Panc1 (cell line): ENCODE data around the gene MEAK7. TPM values are rescaled to one million over a fixed set of nuclear protein-coding genes. Genes with fewer than 3 reads are reported as not detected.
"Not testable (repeated sequence)": the region's sequence is repeated elsewhere in the genome, so short reads cannot be mapped to it uniquely, and the experiment has no call there.

Source experiments
- ATAC-seq: fragments of 200-7000 bp; cut with Tn5 transposase; 2 replicates; pipeline ENCODE4 v1.9.1; 2020; ENCODE audit warnings: mild to moderate bottlenecking, moderate library complexity
- BruUV-seq: library from RNA; stranded (reverse); fragments of 400-500 nt; replicated peaks from 2 replicates; lab custom pipeline; 2021; lab: Mats Ljungman, UMichigan
- CTCF ChIA-PET: fragments of 300-600 bp; sonication (Branson Sonifier 250); formaldehyde crosslinking; loops from one replicate; lab custom pipeline; 2022; ENCODE audit warnings: antibody characterized with exemption; lab: Charles Lee
- POLR2A ChIA-PET: fragments of 300-600 bp; sonication (Branson Sonifier 250); formaldehyde crosslinking; loops from one replicate; lab custom pipeline; 2022; ENCODE audit warnings: antibody characterized with exemption; lab: Charles Lee
- DNase-seq: peaks from one replicate; pipeline ENCODE4 v3.0.0-alpha.2; 2010; ENCODE audit warnings: low read depth, low spot score
- H3K27ac ChIP-seq: 2 replicates; pipeline ENCODE4 v1.5.1; 2011; ENCODE audit warnings: mild to moderate bottlenecking, low read length, inconsistent platforms
- H3K27me3 ChIP-seq: fragments of 200-500 bp; sonication (Bioruptor generic); 2 replicates; pipeline ENCODE4 v1.6.0; 2014; ENCODE audit warnings: low read length, inconsistent platforms; ENCODE audit not compliant: control insufficient read depth, insufficient read depth
- H3K36me3 ChIP-seq: fragments of 200-500 bp; sonication (Bioruptor generic); 2 replicates; pipeline ENCODE4 v1.5.1; 2014; ENCODE audit warnings: inconsistent platforms, mild to moderate bottlenecking, low read length, moderate library complexity; ENCODE audit not compliant: control insufficient read depth, insufficient read depth
- H3K4me1 ChIP-seq: 2 replicates; pipeline ENCODE4 v1.5.1; 2011; ENCODE audit warnings: inconsistent platforms, mild to moderate bottlenecking, low read length, moderate library complexity; ENCODE audit not compliant: control insufficient read depth, insufficient read depth
- H3K4me3 ChIP-seq, 2 experiments: 2 replicates each; pipeline ENCODE4 v1.5.1; 2011 to 2012; ENCODE audit warnings: low read depth in 2 of 2, low read length in 2 of 2, mild to moderate bottlenecking in 2 of 2, inconsistent platforms in 1 of 2, moderate library complexity in 1 of 2
- H3K9me3 ChIP-seq: fragments of 200-500 bp; sonication (Bioruptor generic); 2 replicates; pipeline ENCODE4 v1.5.1; 2014; ENCODE audit warnings: low read depth, mild to moderate bottlenecking, inconsistent platforms, low read length, moderate library complexity; ENCODE audit not compliant: control insufficient read depth, insufficient read depth
- POLR2AphosphoS5 ChIP-seq: IDR thresholded peaks from 2 replicates; pipeline ENCODE4 v1.6.1; 2012; ENCODE audit warnings: mild to moderate bottlenecking, low read depth, low read length, moderate library complexity
- SIN3A ChIP-seq: IDR thresholded peaks from 2 replicates; pipeline ENCODE4 v1.6.1; 2012; ENCODE audit warnings: low read depth, mild to moderate bottlenecking, low read length, moderate library complexity, borderline replicate concordance; ENCODE audit not compliant: insufficient read depth
- TCF7L2 ChIP-seq: IDR thresholded peaks from 2 replicates; pipeline ENCODE4 v1.6.1; 2011; ENCODE audit warnings: mild to moderate bottlenecking, low read depth, low read length, inconsistent platforms
- in situ Hi-C: cut with HindIII; loops from 2 replicates; pipeline ENCODE4 v1.10.0; 2016; ENCODE audit warnings: low sequenced_read_pairs, low pct_unique_long_range_greater_than_20kb
- intact Hi-C: fragments of 100-400 bp; cut with micrococcal nuclease; formaldehyde crosslinking; loops from one replicate; pipeline ENCODE4 v1.10.0; 2022; ENCODE audit not compliant: unreplicated experiment
- total RNA-seq: library from RNA; stranded (reverse); gene quantifications from one replicate; pipeline ENCODE4 v1.2.1, GENCODE V29; 2021; ENCODE audit not compliant: unreplicated experiment
- TF ChIP-seq, protein P1 (sequence below), 2 experiments: IDR thresholded peaks; 2 replicates each; pipeline ENCODE4 v1.6.1; 2011 to 2012; ENCODE audit warnings: low read depth in 2 of 2, control low read depth in 1 of 2, low read length in 1 of 2, mild to moderate bottlenecking in 1 of 2, moderate library complexity in 1 of 2; ENCODE audit not compliant: insufficient read depth in 1 of 2
- TF ChIP-seq, protein P2 (sequence below): fragments of 450-650 bp; IDR thresholded peaks from 2 replicates; pipeline ENCODE4 v1.5.1; 2017; ENCODE audit warnings: mild to moderate bottlenecking

The MEAK7 gene
- total RNA-seq, 1 experiment from 2014 or later: 17.2 TPM

GRCh38 chr16:84527532-84528269 is 23.2 kb upstream of the MEAK7 start:
- H3K27ac ChIP-seq: no peak overlapping the region
- BruUV-seq: no TSS peak
- no peaks in the 10 kb centered on the region for H3K27me3 ChIP-seq
- no peak for ATAC-seq
- peaks cover 7% of the 10 kb centered on the region for H3K4me1 ChIP-seq
- no peak overlapping the region for H3K4me3 ChIP-seq
- ChIA-PET POLR2A (no interaction called here), CTCF (no interaction called here)
- H3K9me3 ChIP-seq: no peaks in the 10 kb centered on the region
- H3K36me3 ChIP-seq: no peaks in the 10 kb centered on the region
- no peak for DNase-seq
- in situ Hi-C loops (no loop called here), intact Hi-C loops (no loop called here)
- TF ChIP-seq SIN3A (no peak), POLR2AphosphoS5 (no peak), TCF7L2 (no peak)
- TF ChIP-seq, protein P1, sequence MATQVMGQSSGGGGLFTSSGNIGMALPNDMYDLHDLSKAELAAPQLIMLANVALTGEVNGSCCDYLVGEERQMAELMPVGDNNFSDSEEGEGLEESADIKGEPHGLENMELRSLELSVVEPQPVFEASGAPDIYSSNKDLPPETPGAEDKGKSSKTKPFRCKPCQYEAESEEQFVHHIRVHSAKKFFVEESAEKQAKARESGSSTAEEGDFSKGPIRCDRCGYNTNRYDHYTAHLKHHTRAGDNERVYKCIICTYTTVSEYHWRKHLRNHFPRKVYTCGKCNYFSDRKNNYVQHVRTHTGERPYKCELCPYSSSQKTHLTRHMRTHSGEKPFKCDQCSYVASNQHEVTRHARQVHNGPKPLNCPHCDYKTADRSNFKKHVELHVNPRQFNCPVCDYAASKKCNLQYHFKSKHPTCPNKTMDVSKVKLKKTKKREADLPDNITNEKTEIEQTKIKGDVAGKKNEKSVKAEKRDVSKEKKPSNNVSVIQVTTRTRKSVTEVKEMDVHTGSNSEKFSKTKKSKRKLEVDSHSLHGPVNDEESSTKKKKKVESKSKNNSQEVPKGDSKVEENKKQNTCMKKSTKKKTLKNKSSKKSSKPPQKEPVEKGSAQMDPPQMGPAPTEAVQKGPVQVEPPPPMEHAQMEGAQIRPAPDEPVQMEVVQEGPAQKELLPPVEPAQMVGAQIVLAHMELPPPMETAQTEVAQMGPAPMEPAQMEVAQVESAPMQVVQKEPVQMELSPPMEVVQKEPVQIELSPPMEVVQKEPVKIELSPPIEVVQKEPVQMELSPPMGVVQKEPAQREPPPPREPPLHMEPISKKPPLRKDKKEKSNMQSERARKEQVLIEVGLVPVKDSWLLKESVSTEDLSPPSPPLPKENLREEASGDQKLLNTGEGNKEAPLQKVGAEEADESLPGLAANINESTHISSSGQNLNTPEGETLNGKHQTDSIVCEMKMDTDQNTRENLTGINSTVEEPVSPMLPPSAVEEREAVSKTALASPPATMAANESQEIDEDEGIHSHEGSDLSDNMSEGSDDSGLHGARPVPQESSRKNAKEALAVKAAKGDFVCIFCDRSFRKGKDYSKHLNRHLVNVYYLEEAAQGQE (IDR thresholded peaks at IDR 0.05; ENCODE audit: insufficient read depth in 1 of 2, low read depth in 2 of 2, low read length in 1 of 2): no peak
- TF ChIP-seq, protein P2, sequence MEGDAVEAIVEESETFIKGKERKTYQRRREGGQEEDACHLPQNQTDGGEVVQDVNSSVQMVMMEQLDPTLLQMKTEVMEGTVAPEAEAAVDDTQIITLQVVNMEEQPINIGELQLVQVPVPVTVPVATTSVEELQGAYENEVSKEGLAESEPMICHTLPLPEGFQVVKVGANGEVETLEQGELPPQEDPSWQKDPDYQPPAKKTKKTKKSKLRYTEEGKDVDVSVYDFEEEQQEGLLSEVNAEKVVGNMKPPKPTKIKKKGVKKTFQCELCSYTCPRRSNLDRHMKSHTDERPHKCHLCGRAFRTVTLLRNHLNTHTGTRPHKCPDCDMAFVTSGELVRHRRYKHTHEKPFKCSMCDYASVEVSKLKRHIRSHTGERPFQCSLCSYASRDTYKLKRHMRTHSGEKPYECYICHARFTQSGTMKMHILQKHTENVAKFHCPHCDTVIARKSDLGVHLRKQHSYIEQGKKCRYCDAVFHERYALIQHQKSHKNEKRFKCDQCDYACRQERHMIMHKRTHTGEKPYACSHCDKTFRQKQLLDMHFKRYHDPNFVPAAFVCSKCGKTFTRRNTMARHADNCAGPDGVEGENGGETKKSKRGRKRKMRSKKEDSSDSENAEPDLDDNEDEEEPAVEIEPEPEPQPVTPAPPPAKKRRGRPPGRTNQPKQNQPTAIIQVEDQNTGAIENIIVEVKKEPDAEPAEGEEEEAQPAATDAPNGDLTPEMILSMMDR: no peak

- Histone ChIP-seq H3K4me1 (0 out of 2 replicates have a peak, but pooled peaks cover under 1% of the 10 kb centered on the region), H3K27ac (no peak overlapping the region), H3K36me3 (no peaks in the 10 kb centered on the region), H3K27me3 (no peaks in the 10 kb centered on the region), H3K9me3 (no peaks in the 10 kb centered on the region), H3K4me3 (no peak overlapping the region)
- intact Hi-C loops: no loop called here
- POLR2A ChIA-PET: no interaction called here
- CTCF ChIA-PET: no interaction called here
- no TSS peak for BruUV-seq
- ATAC-seq: no peak
- in situ Hi-C loops: no loop called here
- DNase-seq: no peak
- TF ChIP-seq SIN3A: no peak
- no peak for TF ChIP-seq TCF7L2
- TF ChIP-seq, protein P1 (IDR thresholded peaks at IDR 0.05; ENCODE audit: insufficient read depth in 1 of 2, low read depth in 2 of 2, low read length in 1 of 2): no peak
Observed at GRCh38 chr16:84526794-84527531, 22.5 kb upstream of the MEAK7 start.

DNA sequence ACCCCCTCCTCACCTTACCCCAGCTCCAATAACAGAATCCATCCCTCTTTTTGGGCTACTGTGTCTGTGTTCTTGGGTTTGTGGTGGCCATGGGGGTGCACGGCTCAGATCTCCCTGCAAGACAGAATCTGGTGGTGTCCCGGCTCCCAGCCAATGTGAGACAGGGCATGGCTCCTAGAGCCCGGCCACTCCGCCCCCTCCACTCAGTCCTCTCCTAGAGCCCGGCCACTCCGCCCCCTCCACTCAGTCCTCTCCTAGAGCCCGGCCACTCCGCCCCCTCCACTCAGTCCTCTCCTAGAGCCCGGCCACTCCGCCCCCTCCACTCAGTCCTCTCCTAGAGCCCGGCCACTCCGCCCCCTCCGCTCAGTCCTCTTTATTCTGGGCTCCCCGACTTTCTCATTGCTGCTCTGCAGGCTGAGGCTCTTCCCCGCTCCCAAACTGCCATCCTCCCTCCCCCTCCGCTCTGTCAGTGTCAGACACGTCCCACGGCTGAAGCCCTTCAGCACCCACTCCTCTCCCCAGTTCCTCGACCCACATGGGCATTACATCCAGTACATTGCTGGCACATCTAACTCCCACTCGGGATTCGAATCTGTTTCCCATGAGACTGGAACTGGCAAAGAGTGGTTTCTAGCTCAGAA is 20.6 kb upstream of the MEAK7 start:
- POLR2A ChIA-PET, BruUV-seq, in situ Hi-C loops, DNase-seq, ATAC-seq, H3K36me3 ChIP-seq, H3K4me3 ChIP-seq, H3K9me3 ChIP-seq, CTCF ChIA-PET, H3K27me3 ChIP-seq, H3K27ac ChIP-seq, intact Hi-C loops, H3K4me1 ChIP-seq: not testable (repeated sequence)
